RCC 7860 (cell line): ENCODE measurements around the gene HPCAL1.

Experiments used
- DNase-seq: peaks from one replicate; pipeline ENCODE4 v3.0.0-alpha.2; 2015; ENCODE audit warnings: low spot score
- FAIRE-seq: peaks from 2 replicates; lab custom pipeline; 2012; peaks lifted over from hg19 to GRCh38; lab: Jason Lieb, UNC

Gene HPCAL1

GRCh38 chr2:10475811-10476660 lies 173.3 kb downstream of the HPCAL1 start:
- no peak for DNase-seq
- no peak for FAIRE-seq

- DNase-seq (no peak), FAIRE-seq (no peak)
Measured at GRCh38 chr2:10476723-10477442, 174.2 kb downstream of the HPCAL1 start.
